ENCODE measurements around the gene ZFP64.
"Not testable (repeated sequence)": the region's sequence is repeated elsewhere in the genome, so short reads cannot be mapped to it uniquely, and the experiment has no call there.

The ZFP64 gene

DNA sequence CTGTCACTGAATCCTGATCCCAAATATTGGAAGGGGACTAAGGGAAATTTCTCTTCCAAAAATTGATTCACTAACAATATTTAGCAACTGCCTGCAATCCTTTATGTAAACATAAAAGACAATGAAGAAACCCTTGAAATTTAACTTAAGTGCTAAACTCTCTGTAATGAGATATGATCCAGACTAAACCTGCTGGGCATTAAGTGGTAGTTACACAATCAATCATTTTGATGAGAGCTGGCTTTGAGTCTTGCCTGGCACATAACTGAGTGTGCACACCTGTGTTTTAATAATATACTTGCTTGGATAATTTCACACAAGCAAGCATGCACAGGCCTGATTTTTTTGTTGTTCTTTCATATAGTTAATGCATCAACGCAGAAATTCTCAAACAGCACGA, 9.8 kb upstream of the ZFP64 start:
- DNase-seq, result peak; percentile 90

DNA sequence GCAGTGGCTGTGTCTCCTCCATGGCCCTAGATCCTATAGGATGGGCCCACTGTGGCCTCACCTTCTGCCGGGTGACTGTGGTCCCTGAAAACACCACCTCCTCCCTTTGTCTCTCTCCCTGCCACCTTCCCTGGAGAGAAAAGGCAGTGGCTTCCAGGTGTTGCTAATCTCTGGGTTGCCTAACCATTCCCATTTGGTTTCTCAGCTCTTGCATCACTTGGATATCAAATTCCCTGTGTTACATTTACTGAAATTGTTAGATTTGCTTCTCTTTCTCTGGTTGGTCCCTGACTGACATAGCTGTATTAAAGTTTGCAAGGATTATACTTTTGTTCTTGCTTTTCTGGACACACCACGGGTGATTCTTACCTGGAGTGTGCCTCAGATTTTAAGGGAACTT, 9.3 kb upstream of the ZFP64 start:
- peak; percentile 71 for DNase-seq

DNA sequence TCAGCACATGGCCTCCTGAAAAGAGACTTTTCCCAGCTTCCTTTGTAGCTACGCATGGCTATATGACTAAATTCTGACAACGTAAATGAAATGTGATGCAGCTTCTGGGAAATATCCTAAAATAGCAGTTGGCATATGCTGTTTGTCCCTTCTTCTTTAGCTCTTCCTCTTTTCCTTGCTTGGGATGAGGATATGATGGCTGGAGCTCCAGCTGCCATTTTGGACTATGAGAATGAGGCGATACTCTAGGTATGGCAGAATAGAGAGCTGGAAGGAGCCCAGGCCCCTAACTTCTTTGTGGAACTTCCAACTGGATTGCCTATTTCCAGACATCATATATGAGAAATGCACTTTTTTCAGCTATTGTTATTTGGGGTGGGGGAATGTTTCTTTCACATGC, 5.3 kb upstream of the ZFP64 start:
- no peak for DNase-seq

DNA sequence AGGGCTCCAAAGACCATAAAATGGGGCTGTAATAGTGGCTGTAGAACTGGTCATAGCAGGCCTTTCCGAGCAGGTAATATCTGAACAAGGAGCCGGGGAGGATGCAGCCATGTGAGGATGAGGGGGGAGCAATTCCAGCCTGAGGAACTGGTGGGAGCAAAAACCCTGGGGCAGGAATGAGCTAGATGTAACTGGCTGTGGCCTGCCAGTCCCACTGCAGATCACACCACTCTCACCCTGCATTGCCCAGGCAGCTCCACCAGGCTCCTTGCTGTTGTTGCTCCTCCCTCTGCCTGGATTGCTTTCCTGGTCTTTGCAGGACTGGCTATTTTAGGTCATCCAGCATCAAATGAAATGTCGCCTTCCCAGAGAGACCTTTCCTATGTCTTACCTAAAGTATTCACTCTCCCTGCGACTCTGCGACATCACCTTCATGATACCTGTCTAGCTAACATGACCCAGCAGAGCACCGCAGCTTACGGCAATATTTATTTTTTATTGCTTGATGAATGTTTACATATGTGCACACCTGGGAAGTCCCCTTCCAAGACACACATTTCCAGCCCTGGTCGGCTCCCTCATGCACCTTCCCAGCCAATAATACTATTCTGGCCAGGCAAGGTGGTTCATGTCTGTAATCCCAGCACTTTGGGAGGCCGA, 2.4 kb upstream of the ZFP64 start:
- DNase-seq, result no peak

- DNase-seq, result peak; percentile 76
Observed at GRCh38 chr20:52193133-52193532, 1.6 kb upstream of the ZFP64 start.

GRCh38 chr20:52192719-52193007, 1.1 kb upstream of the ZFP64 start:
- not testable (repeated sequence) for DNase-seq

GRCh38 chr20:52191916-52192718, 538 bp upstream of the ZFP64 start:
- peak; percentile 57 for DNase-seq

DNA sequence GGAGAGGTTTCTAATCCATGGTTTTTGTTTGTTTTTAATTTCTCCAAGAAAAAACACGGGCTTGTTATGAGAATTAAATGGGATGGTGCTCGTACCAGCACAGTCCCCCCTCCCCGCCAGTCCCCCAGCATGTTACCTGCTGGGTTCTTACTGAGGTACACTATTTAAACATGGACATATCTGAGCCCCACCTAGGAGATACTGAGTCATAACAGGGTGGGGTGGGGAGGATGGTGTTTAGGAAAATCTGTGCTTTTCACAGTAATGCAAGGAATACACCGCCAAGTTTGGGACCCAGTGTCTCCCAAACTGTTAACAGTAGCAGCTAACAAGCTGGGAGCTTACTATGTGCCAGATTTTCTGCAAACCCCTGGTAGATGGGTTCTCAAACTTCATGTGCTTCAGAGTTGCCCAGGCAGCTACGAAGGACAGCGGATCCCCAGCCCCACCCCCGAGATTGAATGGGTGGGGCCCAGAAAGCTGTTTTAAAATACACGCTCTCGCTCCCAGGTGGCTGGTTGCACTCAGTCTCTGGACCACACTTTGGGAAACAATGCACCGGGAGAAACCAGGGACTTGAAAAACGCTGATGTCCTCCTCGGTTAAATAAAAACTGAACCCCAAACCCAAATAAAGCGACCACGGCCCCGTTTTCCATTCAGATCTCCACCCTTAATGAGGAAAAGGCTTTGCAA, 995 bp downstream of the ZFP64 start:
- peak; percentile 24 for DNase-seq

DNA sequence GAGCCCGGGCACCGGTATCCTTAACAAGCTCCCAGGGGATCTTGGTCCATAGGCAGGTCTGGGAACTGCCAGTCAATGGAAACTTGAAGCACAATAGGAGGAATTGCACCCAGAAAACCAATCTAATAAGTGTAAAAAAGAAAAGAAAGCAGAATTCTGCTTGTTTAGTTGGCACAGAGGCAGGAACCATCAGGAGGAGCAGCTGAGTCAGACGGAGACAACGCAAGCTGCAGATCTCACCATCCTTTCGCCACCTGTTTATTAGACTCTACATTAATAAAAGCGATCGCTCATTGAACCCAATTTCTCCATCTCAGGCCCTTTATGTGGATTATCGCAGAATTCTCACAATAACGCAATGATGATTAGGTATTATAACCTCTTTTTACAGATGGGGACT, 9.8 kb downstream of the ZFP64 start:
- no peak for DNase-seq

DNA sequence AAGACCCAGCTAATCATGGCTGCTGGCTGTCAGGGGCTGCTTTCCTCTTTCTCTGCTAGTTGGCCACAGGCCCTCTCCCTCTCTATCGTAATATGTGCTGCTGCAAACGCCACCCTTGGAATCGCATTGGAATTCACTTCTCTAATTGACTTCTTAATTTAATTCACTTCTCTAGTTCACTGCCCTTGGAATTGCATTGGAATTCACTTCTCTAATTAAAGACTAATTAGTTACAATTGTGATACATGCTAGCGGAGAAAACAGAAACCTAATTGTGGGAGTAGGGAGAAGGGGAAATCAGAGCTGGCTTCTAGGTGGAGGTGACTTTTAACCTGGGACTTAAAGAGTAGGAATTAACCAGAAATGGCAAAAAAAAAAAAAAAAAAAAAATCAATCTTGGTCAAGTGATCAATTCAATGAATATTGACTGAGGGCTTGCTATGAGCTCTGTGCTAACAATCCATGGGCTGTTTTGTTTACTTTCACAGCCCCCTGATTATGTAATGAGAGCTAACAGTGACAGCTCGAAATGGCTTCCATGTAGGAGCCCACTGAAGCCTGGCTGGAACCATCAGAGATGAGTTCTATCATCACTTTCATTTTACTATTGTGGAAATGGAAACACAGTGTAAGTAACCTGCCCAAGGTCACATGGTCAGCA, 11.3 kb downstream of the ZFP64 start:
- DNase-seq, result no peak

GRCh38 chr20:52179331-52180179, 12.0 kb downstream of the ZFP64 start:
- DNase-seq, result no peak

DNA sequence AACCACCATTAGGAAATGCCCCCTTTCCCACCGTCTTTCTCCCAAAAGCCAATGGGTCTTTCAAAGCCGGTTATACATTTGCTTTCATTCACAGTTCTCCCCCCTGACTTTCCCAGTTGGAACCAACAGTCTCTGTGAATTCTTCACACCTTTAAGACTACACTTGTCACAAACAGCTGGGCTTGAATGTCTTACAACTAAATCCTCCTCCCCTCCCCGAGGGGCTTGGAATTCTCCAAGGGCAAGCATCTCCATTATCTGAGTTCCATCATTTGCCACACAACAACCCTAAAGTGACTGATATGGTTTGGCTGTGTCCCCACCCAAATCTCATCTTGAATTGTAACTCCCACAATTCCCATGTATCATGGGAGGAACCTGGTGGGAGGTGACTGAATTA, 12.9 kb downstream of the ZFP64 start:
- no peak for DNase-seq

- DNase-seq, result no peak
Observed at GRCh38 chr20:52175840-52176239, 15.7 kb downstream of the ZFP64 start.

- DNase-seq, result no peak
Observed at GRCh38 chr20:52172392-52173047, 19.1 kb downstream of the ZFP64 start.

- DNase-seq, result no peak
Observed at GRCh38 chr20:52171025-52171424, 20.6 kb downstream of the ZFP64 start.

GRCh38 chr20:52168116-52168515, 23.5 kb downstream of the ZFP64 start:
- DNase-seq, result peak; percentile 31

DNA sequence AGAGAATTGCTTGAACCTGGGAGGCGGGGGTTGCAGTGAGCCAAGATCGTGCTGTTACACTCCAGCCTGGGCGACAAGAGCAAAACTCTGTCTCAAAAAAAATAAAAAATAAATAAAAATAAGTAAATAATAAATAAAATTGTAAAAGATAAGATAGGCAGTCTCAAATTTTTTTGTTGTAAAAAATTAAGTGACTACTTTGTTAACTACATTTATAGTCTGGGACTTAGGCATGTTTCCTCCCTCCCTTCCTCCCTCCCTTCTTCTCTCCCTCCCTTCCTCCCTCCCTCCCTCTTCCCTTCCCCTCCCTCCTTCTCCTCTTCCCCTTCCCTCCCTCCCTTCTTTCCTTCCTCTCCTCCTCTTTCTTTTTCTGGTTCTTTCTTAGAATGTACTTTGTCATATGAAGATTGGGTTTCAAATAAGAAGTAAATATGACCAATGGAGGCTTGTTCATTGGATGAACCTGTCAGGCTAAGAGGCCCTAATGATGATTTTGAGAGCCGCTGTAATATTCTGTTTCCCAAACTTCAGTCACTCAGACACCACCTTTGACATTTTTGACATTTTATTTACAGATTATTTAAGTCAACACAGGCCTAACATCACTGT, 24.2 kb downstream of the ZFP64 start:
- DNase-seq, result no peak

DNA sequence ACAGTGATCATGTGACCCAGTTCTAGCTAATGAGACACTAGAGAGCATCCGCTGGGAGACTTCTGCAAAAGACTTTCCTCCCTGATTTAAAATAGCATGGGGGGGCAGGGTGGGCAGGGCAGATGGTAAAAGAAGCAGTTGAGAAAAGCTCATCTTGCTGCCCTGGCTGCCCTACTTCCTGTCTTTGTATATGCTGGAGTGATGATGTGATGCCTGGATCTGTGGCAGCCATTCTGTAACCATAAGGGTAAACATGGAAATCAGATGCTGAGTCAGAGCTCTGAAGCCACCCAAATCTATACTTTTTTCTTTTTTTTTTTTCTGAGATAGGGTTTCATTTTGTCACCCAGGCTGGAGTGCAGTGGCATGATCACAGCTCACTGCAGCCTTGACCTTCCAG, 25.4 kb downstream of the ZFP64 start:
- no peak for DNase-seq

DNA sequence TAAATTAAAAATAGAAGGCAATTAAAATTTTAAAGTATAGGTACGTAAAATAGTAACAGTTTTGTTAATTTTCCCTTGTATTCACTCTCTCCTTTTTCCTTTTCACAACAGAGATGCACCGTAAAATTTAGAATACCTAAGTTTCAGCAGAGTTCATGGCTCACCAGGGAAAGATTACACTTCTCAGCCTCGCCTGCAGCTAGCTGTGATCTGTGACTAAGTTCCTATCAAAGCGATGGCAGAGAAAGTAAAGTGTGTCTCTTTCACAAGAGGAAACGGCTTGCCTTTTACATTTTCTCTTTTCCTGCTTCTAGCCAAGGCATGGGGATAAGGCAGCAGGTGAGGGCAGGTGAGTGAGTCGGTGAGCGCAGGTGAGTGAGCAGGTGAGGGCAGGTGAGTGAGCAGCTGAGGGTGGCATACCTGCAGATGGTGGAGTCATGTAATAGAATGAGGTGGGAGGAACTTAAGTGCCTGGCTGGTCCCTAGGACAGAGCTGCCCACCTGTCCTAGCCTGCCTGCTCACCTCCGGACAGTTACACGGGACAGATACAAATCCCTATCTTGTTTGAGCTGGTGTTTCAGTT, 30.9 kb downstream of the ZFP64 start:
- peak; percentile 43 for DNase-seq

DNA sequence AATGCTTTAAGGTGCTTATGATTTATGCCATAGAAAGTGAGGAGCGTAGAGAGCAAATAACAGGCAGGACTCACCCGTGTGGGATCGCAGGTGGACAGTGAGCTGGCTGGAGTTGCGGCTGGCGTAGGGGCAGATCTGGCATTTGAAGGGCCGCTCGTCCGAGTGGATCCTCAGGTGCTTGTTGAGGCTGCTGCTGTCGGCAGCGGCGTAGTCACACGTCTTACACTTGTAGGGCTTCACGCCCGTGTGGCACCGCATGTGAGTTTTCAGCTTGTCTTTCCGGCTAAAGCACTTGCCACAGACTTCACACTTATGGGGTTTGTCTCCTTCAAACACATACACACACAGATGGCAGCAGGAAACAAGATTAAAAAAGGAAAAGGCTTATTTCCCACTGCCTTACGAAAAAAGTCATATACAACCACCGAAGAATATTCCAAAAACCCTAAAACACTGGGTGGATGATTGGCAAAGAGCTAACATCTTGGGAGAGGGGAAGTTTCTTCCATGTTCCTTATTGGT, 31.5 kb downstream of the ZFP64 start:
- DNase-seq, result no peak

- peak; percentile 16 for DNase-seq
Observed at GRCh38 chr20:52154575-52154974, 37.0 kb downstream of the ZFP64 start.

Measured in NCI-H510A treated with DMSO at 0.1 percent for 48 hours (cell line).